ENCODE measurements around the gene KRTAP5-2.
"Not testable (repeated sequence)": the region's sequence is repeated elsewhere in the genome, so short reads cannot be mapped to it uniquely, and the experiment has no call there.

KRTAP5-2 gene

DNA sequence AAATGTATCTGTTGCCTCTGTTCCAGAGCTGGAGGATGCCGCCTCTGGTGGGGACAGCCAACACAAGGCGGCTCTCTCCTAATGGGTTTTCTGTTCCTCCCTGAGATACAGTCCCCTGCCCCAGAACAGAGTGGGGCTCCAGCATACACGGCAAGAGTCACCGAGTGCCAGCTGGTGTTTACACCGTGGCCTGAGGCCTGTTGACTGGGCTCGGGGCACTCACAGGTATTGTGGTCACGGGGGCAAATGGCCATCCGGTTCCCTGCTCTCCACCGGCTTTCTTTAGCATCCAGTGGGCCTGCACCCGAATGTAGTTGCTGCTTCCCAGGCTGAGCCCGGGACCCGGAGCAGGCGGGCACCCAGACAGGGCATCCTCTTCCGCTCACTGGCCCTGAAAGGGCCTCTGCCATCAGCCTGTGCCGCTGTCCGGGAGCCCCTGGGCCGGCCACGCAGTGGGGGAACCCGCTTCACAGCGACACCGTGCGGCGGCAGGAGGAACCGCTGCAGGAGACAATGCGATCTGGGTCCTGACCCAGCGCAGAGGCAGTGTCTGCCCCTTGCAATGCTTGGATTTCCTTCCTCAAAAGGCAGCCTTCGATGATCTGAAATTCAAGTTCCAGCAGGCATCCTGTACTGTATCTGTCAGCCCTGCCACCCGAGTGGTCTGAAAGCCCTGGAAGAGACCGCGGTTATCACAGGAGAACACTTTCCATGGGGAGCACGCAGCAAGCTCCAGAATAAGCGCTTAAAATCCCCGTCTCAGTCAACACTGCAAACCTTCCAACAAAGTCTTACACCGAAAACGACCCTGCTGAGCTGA is 30.6 kb upstream of the KRTAP5-2 start:
- DNase-seq (ENCODE audit: low read depth), result peak; percentile 42

DNA sequence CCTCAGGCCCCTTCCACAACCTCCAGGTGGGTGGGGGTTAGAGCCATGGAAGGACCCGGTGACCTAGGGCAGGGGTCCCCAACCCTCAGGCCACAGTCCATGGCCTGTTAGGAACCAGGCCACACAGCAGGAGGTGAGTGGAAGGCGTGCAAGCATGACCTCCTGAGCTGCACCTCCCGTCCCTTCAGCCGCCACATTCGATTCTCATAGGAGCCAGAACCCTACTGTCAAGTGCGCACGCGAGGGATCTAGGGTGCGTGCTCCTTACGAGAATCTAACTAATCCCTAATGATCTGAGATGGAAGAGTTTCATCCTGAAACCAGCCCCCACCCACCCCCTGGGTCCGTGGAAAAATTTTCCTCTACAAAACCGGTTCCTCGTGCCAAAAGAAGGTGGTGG is 27.4 kb upstream of the KRTAP5-2 start:
- DNase-seq (ENCODE audit: low read depth), result no peak

DNA sequence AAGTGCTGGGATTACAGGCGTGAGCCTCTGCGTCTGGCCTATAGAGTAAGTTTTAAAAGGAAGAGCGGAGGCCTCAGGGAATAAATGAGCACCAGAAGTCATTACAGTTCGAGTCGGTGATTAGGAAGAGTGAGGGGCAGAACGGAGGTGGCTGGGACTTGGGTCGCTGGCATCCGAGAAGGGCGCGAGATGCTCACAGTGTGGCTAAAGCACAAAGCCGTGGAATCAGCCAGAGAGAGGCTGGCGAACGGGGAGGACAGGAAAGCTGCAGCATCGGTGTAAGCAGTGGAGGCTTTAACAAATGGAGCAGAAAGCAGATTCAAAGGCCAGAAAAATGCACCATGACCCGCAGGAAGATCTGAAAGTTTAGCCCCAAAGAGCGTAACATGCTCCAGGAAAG is 26.5 kb upstream of the KRTAP5-2 start:
- DNase-seq (ENCODE audit: low read depth), result no peak

DNA sequence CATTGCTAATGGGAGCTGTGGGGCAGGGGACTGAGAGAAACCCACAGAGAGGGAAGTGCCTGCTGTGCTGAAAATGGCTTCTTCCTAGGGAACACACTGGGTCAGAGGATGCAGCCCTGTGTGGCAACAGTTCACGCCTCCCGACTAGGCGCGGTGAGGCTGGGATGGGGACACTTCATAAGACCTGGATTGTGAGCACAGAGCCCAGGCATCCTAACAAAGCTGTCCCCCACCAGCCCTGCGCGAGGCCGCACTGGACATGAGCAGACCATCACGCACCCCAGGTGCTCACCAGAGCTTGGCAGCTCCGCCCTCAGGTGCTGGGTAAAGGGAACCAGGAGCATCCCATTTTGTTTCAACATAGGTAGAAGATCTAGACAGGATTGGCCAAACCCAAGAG is 25.6 kb upstream of the KRTAP5-2 start:
- DNase-seq (ENCODE audit: low read depth), result no peak

DNA sequence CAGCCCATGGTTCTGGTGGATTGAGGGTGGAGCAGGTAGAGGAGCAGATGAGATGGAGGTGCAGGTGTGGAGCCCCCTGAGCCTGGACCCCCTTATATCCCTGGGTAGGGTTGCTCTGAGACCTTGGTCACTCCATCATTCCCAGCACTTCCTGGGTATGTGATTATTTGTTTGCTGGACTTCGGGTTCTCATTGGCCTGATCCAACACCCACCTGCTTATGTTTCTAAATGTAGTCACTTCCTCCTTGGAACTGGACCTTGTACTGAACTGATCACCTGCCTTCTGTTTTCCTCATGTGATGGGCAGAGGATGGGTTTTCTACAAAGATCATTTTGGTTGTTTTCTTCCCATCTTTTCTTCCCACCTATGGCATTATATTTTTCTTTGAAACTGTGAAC is 24.0 kb upstream of the KRTAP5-2 start, which contains the start of gene KRTAP5-4:
Gene KRTAP5-4 (minus strand): TSS at position 53 of the 400 bp plus-strand sequence. CDS start 45 bp downstream, at position 8.
- no peak for DNase-seq (ENCODE audit: low read depth)

DNA sequence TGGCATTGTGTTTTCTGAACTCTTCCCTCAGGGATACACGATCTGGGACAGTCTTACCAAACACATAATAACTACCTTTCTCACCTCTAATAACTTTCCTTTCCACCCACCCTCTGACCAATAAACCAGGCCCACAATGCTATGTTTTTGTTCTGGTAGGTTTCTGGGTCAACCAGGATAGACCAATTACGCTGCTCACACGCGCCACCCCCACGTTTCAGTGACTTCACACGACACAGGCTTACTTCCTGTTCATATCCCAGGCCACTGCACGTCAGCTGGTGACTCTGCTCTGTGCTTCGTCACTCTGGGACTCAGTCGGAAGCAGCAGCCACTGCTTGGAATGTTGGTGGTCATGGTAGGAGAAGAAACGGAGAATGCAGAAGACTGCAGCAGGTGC is 21.4 kb upstream of the KRTAP5-2 start:
- DNase-seq (ENCODE audit: low read depth), result no peak

DNA sequence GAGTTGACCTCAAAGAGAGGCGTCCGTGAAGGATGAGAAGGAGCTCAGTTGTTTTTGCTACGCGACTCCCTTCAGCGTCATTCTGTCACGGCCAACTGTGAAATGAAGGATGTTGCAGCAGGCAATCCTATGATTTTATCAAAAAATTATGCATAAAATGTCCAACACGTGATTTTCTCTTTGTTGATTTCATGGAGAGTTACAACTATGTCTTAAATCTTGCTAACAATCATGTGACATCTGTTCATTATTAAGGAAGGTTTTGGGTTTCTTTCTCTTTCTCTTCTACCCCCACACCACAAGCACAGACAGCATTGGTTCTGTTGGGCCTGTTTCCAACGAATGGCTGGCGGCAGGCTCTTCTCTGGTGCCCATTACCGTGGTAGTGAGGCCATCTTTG is 20.1 kb upstream of the KRTAP5-2 start:
- no peak for DNase-seq (ENCODE audit: low read depth)

DNA sequence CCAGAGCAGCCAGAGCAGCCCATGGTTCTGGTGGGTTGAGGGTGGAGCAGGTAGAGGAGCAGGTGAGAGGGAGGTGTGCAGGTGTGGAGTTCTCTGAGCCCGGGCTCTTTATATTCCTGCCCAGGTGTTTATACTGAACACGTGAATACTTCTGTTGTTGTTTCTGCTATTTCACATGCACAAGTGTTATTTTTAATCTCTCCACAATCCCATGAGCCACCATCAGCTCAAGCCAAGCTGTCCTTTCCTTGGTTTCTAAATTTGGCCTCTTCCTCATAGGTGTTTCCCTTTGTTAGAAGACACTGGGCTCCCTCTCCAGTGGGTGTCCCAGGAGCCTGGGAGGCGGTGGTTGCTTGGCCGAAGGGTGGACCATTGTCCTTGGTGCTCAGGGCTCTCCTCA is 10.3 kb upstream of the KRTAP5-2 start, which contains the start of gene KRTAP5-3:
Gene KRTAP5-3 (minus strand): TSS at position 101 of the 400 bp plus-strand sequence. CDS start 78 bp downstream, at position 23.
- DNase-seq (ENCODE audit: low read depth), result no peak

DNA sequence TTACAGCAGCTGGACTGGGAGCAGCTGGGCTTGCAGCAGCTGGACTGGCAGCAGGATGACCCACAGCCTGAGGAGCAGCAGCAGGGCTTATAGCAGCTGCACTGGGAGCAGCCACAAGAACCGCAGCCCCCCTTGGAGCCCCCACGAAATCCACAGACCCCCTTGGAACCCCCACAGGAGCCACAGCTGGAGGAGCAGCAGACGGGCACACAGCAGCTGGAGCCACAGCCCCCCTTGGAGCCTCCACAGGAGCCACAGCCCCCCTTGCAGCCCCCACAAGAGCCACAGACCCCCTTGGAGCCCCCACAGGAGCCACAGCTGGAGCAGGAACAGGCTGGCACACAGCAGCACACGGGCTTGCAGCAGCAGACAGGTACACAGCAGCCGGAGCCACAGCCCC is 9.8 kb upstream of the KRTAP5-2 start:
- not testable (repeated sequence) for DNase-seq (ENCODE audit: low read depth)

DNA sequence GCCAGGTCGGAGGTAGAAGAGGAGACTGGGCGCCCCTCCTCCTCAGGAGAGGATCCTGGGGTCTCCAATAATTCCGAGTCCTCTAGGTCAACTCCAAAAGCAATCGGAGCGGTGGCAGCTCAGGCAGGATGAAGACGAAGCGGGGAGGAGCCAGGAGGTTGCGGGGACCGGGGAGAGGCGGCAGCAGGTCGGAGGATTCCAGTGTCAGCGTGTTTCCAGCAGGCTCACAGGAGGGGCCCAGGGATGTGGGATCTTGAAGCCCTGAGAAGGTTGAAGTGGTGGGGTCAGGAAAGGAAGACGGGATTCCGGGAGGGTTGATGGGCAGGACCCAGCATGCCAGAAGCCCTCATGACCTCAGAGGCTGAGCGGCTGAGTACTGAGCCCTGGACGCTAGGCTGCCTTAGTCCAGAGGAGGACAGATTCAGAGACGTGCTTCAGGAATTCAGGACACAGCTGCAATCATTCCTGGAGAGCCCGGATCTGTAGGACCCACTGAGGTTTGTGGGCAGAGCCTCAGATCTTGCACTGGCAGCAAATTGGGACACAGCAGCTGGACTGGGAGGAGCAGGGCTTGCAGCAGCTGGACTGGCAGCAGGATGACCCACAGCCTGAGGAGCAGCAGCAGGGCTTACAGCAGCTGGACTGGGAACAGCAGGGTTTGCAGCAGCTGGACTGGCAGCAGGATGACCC is 9.2 kb upstream of the KRTAP5-2 start:
- not testable (repeated sequence) for DNase-seq (ENCODE audit: low read depth)

DNA sequence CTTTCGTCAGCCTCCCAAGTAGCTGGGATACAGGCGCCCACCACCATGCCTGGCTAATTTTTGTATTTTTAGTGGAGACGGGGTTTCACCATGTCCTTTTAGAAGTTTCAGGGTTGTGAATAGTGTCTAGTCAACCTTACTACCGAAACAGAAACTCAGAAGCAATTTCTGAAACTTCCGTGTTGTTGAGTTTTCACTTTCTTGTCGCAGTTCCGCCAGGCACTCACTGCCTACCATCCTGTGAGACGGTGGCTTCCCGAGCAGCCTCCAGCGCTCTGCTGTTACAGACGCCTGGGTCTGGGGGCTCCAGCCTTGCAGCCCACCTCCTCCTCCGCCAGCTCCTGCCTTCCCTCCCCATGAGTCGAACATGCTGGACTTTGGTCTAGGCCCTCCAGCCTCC is 7.8 kb upstream of the KRTAP5-2 start:
- not testable (repeated sequence) for DNase-seq (ENCODE audit: low read depth)

DNA sequence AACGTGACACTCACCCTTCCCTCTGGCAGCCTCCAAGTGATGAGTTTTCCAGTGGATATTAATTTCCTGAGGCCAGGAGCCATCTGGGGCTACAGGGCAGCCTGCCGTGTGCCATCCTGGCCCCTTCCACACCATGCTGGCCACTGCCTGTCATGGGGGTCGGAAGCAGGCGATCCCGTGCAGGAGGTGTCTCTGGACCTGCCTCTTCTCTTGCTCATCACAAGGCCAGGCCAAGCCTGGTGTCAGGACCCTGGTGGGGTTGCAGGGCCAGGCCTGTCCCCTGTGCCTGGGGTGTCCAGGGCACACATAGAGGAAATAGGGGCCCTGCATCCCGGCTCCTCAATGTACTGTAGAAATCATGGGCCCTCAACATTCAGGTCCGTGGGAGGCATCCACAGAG is 6.6 kb upstream of the KRTAP5-2 start:
- DNase-seq (ENCODE audit: low read depth), result no peak

DNA sequence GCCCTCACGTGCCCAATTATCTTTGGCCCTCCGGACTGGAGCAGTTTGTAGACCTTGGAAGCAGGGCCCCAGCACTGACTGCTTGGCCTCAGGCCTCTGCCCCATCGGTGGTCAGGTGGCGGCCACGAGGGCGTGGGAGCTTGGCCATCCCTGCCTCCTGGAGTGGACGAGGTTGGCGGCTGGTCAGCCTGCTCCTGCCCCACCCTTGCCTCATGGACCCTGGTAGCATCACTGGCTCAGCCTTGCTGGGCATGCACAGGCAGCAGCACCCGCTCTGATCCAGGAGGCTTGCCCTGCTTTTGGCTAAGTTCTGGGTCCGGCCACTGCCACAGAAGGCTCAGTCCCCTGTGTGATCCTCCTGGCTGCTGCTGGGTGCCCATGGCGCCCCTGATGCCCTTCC is 6.1 kb upstream of the KRTAP5-2 start:
- DNase-seq (ENCODE audit: low read depth), result no peak

DNA sequence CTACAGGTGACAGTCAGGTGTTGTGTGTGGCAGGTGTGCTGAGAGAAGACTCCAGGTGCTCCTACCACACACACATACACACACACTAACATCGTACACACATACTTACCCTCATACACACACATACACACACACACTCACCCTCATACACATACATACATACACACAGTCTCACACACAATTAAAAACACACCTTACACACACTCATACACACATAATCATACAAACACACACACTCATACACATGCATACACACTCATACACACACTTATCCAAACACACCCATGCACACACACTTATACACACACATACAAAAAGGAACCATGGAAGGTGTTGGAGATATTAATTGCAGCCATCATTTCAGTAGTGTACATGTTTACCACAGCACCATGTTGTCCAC is 5.5 kb upstream of the KRTAP5-2 start:
- DNase-seq (ENCODE audit: low read depth), result no peak

DNA sequence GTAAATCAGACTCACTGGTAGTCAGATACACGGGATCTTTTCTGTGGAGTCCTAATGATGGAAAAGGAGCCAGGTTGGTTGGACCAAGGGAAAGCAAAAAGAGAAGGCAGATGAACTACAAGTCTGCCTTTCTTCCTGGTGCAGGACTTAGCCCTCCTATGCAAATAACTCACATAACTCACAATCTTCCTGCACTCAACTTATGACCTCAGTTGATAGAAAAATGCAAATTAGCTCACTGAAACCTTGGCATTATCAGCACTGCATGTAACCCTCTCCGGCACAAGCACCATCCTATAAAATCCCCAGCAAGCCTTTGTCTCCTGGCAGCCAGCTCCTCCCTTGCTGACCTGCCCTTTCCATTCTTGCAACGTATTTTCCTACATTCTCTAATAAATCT is 3.6 kb upstream of the KRTAP5-2 start:
- not testable (repeated sequence) for DNase-seq (ENCODE audit: low read depth)

DNA sequence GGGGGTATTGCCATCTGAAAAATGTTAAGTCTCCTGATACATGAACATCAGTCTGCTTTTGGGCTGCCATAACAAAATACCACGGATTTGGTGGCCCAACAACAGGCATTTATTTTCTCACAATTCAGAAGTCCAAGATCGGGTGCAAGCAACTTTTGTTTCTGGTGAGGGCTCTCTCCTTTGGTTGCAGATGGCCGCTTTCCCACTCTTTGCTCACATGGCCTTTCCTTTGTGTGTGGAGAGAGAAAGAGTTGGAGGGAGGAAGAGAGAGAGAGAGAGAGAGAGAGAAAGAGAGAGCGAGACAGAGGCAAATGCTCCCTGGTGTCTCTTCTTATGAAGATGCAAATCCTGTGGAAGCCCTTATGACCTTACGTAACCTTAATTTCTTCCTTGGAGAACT is 2.5 kb upstream of the KRTAP5-2 start:
- no peak for DNase-seq (ENCODE audit: low read depth)

DNA sequence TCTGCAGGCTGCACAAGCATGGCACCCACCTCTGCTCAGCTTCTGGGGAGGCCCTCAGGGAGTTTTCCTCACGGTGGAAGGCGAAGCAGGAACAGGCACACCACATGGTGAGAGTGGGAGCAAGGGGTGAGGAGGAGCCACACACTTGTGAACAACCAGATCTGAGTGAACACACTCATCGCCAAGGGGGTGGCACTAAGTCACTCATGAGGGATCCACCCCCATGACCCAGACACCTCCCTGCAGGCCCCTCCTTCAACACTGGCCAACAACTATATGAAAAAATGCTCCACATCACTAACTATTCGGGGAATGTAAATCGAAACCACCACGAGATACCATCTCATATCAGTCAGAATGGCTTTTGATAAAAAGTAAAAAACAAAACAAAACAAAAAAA is 722 bp upstream of the KRTAP5-2 start:
- DNase-seq (ENCODE audit: low read depth), result no peak

DNA sequence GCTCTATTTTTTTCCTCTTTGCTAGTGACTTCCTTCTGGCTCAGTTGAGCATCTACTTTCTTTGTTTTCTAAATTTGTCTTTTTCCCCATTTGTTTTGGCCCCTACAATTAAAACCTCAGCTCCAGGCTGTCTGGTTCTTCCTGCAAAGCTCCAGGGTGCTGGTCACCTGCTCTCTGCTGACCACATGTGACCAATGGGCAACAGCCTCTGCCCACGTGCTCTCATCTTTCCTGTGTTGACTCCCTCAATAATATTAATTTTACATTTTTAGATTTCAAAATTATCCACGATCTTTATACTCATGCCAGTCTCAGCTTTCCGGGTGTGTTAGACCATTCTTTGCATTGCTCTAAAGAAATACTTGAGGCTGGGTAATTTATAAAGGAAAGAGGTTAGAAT is 312 bp upstream of the KRTAP5-2 start:
- not testable (repeated sequence) for DNase-seq (ENCODE audit: low read depth)

DNA sequence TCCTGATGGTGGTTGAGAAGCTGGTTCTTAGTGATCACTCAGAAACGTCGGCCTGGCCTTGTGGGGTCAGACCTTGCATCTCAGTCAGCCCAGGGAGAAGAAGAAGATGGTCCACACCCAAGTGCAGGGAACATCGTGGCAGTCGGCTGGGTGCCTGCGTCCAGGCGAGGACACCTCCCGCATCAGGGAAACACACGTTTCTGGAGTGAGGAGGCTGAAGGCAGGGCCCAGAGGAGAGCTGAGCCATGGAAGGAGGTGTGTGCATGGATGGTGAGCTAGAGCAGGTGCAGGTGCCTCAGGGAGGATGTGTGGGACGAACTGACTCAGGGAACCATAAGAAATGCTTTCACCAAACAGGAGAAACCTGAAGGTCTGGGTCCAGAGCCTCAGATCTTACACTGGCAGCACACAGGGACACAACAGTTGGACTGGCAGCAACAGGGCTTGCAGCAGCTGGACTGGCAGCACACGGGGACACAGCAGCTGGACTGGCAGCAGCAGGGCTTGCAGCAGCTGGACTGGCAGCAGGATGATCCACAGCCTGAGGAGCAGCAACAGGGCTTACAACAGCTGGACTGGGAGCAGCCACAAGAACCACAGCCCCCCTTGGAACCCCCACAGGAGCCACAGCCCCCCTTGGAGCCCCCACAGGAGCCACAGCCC is 632 bp downstream of the KRTAP5-2 start:
- no peak for DNase-seq (ENCODE audit: low read depth)

DNA sequence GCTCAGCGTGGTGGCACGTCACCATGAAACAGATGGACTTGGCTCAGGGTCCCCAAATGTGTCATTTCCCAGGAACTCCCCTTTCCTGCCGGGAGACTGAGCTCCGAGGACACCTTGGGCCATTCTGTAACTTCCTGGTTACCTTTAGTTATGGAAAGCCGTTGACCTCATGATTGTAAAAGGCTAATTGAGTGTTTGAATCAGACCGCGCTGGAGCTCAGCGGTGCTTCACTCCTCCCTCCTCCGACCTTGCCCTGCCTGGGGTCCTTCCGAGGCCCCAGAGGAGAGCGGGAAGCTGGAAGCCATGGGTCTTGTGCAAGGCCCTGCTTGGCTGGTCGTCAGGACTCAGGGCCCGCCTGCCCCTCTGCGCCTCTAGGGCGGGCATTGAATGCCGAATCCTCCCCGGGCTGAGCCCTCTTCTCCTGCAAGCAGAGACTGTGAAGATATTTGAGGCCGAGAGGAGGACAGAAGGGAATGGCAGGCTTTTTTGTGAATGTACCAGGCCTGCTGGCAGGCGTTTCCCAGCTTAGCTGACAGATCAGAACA is 1.4 kb downstream of the KRTAP5-2 start:
- not testable (repeated sequence) for DNase-seq (ENCODE audit: low read depth)

DNA sequence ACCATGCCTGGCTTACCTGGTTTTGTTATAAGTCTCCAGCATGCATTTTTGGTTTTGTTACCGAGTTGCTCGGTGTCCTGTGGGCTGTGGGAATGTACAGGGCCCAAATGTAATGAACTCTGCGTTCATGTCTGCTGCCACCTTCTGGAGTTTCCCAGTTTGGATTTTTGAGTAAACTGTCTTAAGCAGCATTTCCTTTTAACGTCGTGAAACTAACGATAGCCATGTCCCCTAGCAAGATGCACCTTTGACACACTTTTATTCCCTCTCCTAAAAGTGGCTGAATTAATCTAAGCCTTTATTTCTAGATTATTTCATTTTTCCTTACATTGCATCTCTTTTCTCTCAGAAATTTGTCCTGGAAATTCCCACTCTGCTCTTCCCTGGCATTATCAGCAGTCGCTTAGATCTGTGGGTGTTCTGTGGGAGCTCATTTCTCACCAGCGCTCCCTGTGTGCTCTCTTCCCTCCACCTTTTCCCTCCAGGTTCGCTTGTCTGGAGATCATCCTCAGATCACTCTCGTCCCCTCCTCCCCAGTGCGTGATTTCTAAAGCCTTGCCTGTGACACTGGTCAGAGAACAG is 2.0 kb downstream of the KRTAP5-2 start:
- DNase-seq (ENCODE audit: low read depth), result not testable (repeated sequence)

DNA sequence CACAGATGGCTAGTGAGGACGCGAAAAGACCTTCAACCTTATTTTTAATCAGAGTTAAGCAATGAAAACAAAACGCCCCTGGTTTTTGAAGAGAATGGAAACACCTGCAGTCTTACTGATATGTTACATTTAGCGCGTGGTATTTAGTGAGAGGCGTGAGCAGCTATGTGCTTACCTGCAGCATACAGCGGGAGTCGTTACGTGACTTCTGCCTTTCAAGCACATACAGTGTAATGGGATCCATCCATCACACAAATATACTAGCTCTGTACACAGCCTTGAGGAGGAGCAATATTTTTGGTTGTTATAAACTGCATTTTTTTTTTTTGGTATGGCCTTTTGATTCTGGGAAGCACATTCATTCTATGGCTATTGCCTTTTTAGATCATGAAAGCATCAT is 5.5 kb downstream of the KRTAP5-2 start:
- DNase-seq (ENCODE audit: low read depth), result no peak
